GM19463 (cell line): ENCODE measurements around the gene TULP4.
"Not testable (repeated sequence)": the region's sequence is repeated elsewhere in the genome, so short reads cannot be mapped to it uniquely, and the experiment has no call there.

Experiments
- ATAC-seq: cut with Tn5 transposase; IDR thresholded peaks from one replicate; pipeline ENCODE4 v1.9.1; 2021; ENCODE audit warnings: mild to moderate bottlenecking, moderate library complexity; ENCODE audit not compliant: unreplicated experiment

The TULP4 gene

GRCh38 chr6:158519761-158520160 is 207.5 kb downstream of the TULP4 start:
- ATAC-seq: no peak

GRCh38 chr6:158520975-158521374 is 208.7 kb downstream of the TULP4 start:
- not testable (repeated sequence) for ATAC-seq

- no peak for ATAC-seq
Observed at GRCh38 chr6:158521759-158522158, 209.5 kb downstream of the TULP4 start.

- ATAC-seq: no peak
Observed at GRCh38 chr6:158522616-158523015, 210.4 kb downstream of the TULP4 start.

GRCh38 chr6:158524311-158524710 is 212.0 kb downstream of the TULP4 start:
- ATAC-seq: no peak

- not testable (repeated sequence) for ATAC-seq
Observed at GRCh38 chr6:158527858-158528257, 215.6 kb downstream of the TULP4 start.

- ATAC-seq: no peak
Observed at GRCh38 chr6:158528826-158529225, 216.6 kb downstream of the TULP4 start.

- no peak for ATAC-seq
Observed at GRCh38 chr6:158529629-158530028, 217.4 kb downstream of the TULP4 start.

- no peak for ATAC-seq
Observed at GRCh38 chr6:158531566-158531965, 219.3 kb downstream of the TULP4 start.

GRCh38 chr6:158531970-158532369 is 219.7 kb downstream of the TULP4 start:
- no peak for ATAC-seq

- ATAC-seq: no peak
Observed at GRCh38 chr6:158536084-158536890, 224.0 kb downstream of the TULP4 start.

- ATAC-seq: no peak
Observed at GRCh38 chr6:158536891-158537798, 224.9 kb downstream of the TULP4 start.

GRCh38 chr6:158538741-158539140 is 226.5 kb downstream of the TULP4 start:
- ATAC-seq: no peak

GRCh38 chr6:158539413-158539812 is 227.1 kb downstream of the TULP4 start:
- no peak for ATAC-seq

GRCh38 chr6:158539881-158540280 is 227.6 kb downstream of the TULP4 start:
- no peak for ATAC-seq

- ATAC-seq: no peak
Observed at GRCh38 chr6:158543606-158544185, 231.4 kb downstream of the TULP4 start.

GRCh38 chr6:158544428-158544827 is 232.2 kb downstream of the TULP4 start:
- no peak for ATAC-seq

- no peak for ATAC-seq
Observed at GRCh38 chr6:158545043-158545966, 233.0 kb downstream of the TULP4 start.

GRCh38 chr6:158548418-158549161 is 236.3 kb downstream of the TULP4 start:
- ATAC-seq: no peak
